ENCODE measurements around the gene PAQR9.

Gene PAQR9

GRCh38 chr3:142976621-142977398 is 13.3 kb upstream of the PAQR9 start:
- Histone ChIP-seq H3K4me3 (ENCODE audit: low read length in 2 of 2) (peak overlapping the region in 1 of 2 donors; percentile 33), H3K4me1 (ENCODE audit: control insufficient read depth in 2 of 2, insufficient read depth in 1 of 2, low read depth in 1 of 2, low read length in 2 of 2) (peaks cover 2 to 3% of the 10 kb centered on the region in 2 donors), H3K9me3 (replicated peaks in 1 of 2; ENCODE audit: control insufficient read depth in 2 of 2, insufficient read depth in 1 of 2, low read depth in 1 of 2, low read length in 2 of 2) (peaks cover 0 to 2% of the 10 kb centered on the region in 2 donors), H4K91ac (ENCODE audit: low read depth, low read length, poor library complexity) (no peak overlapping the region), H3K23ac (ENCODE audit: low read depth, low read length, poor library complexity) (no peak overlapping the region), H2BK120ac (ENCODE audit: low read depth, low read length) (no peak overlapping the region), H2BK5ac (ENCODE audit: low read length) (no peak overlapping the region), H2AK5ac (ENCODE audit: low read depth, low read length) (no peak overlapping the region), H3K27me3 (ENCODE audit: control insufficient read depth in 3 of 3, insufficient read depth in 3 of 3, low read depth in 1 of 3, low read length in 3 of 3) (peaks cover 0 to 16% (median 0%) of the 10 kb centered on the region in 3 experiments), H3K4ac (ENCODE audit: low read length) (no peak overlapping the region), H3K27ac (replicated peaks; ENCODE audit: low read length) (no peak overlapping the region), H3K36me3 (replicated peaks in 1 of 2; ENCODE audit: control insufficient read depth in 2 of 2, insufficient read depth in 2 of 2, low read length in 2 of 2) (no peaks in the 10 kb centered on the region), H3K9ac (ENCODE audit: low read depth, low read length, poor library complexity) (no peak overlapping the region), H3K4me2 (ENCODE audit: insufficient read depth, low read length, poor library complexity, severe bottlenecking) (no peak overlapping the region), H2AFZ (ENCODE audit: low read length) (peak overlapping the region; percentile 3), H3K14ac (ENCODE audit: low read length) (no peak overlapping the region), H3K18ac (ENCODE audit: low read length) (no peak overlapping the region), H2BK15ac (ENCODE audit: low read length) (no peak overlapping the region), H4K8ac (ENCODE audit: low read depth, low read length) (no peak overlapping the region), H2BK12ac (ENCODE audit: low read length) (no peak overlapping the region), H3K79me1 (ENCODE audit: low read depth, low read length) (no peaks in the 10 kb centered on the region)
- no CpG with 5 or more reads among the region's 8 CpGs for WGBS, 2 donors (ENCODE audit: extremely low coverage in 2 of 2, insufficient read length in 2 of 2, insufficient replicate concordance in 1 of 2)
- no peak for DNase-seq (ENCODE audit: low spot score)

- Histone ChIP-seq H3K4me3 (ENCODE audit: low read length in 2 of 2) (no peak overlapping the region), H2BK15ac (ENCODE audit: low read length) (no peak overlapping the region), H2BK12ac (ENCODE audit: low read length) (no peak overlapping the region), H2AFZ (ENCODE audit: low read length) (no peak overlapping the region), H3K18ac (ENCODE audit: low read length) (no peak overlapping the region), H4K91ac (ENCODE audit: low read depth, low read length, poor library complexity) (no peak overlapping the region), H3K9me3 (replicated peaks in 1 of 2; ENCODE audit: control insufficient read depth in 2 of 2, insufficient read depth in 1 of 2, low read depth in 1 of 2, low read length in 2 of 2) (peaks cover 0 to 2% of the 10 kb centered on the region in 2 donors), H3K14ac (ENCODE audit: low read length) (no peak overlapping the region), H3K4ac (ENCODE audit: low read length) (no peak overlapping the region), H3K79me1 (ENCODE audit: low read depth, low read length) (no peaks in the 10 kb centered on the region), H3K27me3 (ENCODE audit: control insufficient read depth in 3 of 3, insufficient read depth in 3 of 3, low read depth in 1 of 3, low read length in 3 of 3) (peaks cover 0 to 20% (median 0%) of the 10 kb centered on the region in 3 experiments), H2BK5ac (ENCODE audit: low read length) (no peak overlapping the region), H2BK120ac (ENCODE audit: low read depth, low read length) (no peak overlapping the region), H3K4me2 (ENCODE audit: insufficient read depth, low read length, poor library complexity, severe bottlenecking) (no peak overlapping the region), H2AK5ac (ENCODE audit: low read depth, low read length) (no peak overlapping the region), H4K8ac (ENCODE audit: low read depth, low read length) (no peak overlapping the region), H3K23ac (ENCODE audit: low read depth, low read length, poor library complexity) (no peak overlapping the region), H3K27ac (replicated peaks; ENCODE audit: low read length) (no peak overlapping the region), H3K4me1 (ENCODE audit: control insufficient read depth in 2 of 2, insufficient read depth in 1 of 2, low read depth in 1 of 2, low read length in 2 of 2) (peaks cover 3% of the 10 kb centered on the region in 2 donors), H3K9ac (ENCODE audit: low read depth, low read length, poor library complexity) (no peak overlapping the region), H3K36me3 (replicated peaks in 1 of 2; ENCODE audit: control insufficient read depth in 2 of 2, insufficient read depth in 2 of 2, low read length in 2 of 2) (no peaks in the 10 kb centered on the region)
- WGBS, 2 donors (ENCODE audit: extremely low coverage in 2 of 2, insufficient read length in 2 of 2, insufficient replicate concordance in 1 of 2) = no CpG with 5 or more reads among the region's 4 CpGs
- DNase-seq (ENCODE audit: low spot score) = no peak
These were observed 12.0 kb upstream of the PAQR9 start for GRCh38 chr3:142975316-142975995.

- no peak overlapping the region for H2BK15ac ChIP-seq (ENCODE audit: low read length)
- no peak overlapping the region for H2BK5ac ChIP-seq (ENCODE audit: low read length)
- H2AFZ ChIP-seq (ENCODE audit: low read length) = no peak overlapping the region
- no CpG with 5 or more reads among the region's 8 CpGs for WGBS, 2 donors (ENCODE audit: extremely low coverage in 2 of 2, insufficient read length in 2 of 2, insufficient replicate concordance in 1 of 2)
- no peak overlapping the region for H3K23ac ChIP-seq (ENCODE audit: low read depth, low read length, poor library complexity)
- no peak overlapping the region for H4K8ac ChIP-seq (ENCODE audit: low read depth, low read length)
- peaks cover 3 to 5% of the 10 kb centered on the region in 2 donors for H3K4me1 ChIP-seq (ENCODE audit: control insufficient read depth in 2 of 2, insufficient read depth in 1 of 2, low read depth in 1 of 2, low read length in 2 of 2)
- H3K4me2 ChIP-seq (ENCODE audit: insufficient read depth, low read length, poor library complexity, severe bottlenecking) = no peak overlapping the region
- H3K9ac ChIP-seq (ENCODE audit: low read depth, low read length, poor library complexity) = no peak overlapping the region
- peaks cover 0 to 2% of the 10 kb centered on the region in 2 donors for H3K9me3 ChIP-seq (replicated peaks in 1 of 2; ENCODE audit: control insufficient read depth in 2 of 2, insufficient read depth in 1 of 2, low read depth in 1 of 2, low read length in 2 of 2)
- no peak overlapping the region for H3K4me3 ChIP-seq (ENCODE audit: low read length in 2 of 2)
- no peak overlapping the region for H4K91ac ChIP-seq (ENCODE audit: low read depth, low read length, poor library complexity)
- no peak overlapping the region for H2AK5ac ChIP-seq (ENCODE audit: low read depth, low read length)
- H2BK120ac ChIP-seq (ENCODE audit: low read depth, low read length) = no peak overlapping the region
- no peak for DNase-seq (ENCODE audit: low spot score)
- H3K4ac ChIP-seq (ENCODE audit: low read length) = no peak overlapping the region
- H3K79me1 ChIP-seq (ENCODE audit: low read depth, low read length) = no peaks in the 10 kb centered on the region
- peaks cover 0 to 24% (median 0%) of the 10 kb centered on the region in 3 experiments for H3K27me3 ChIP-seq (ENCODE audit: control insufficient read depth in 3 of 3, insufficient read depth in 3 of 3, low read depth in 1 of 3, low read length in 3 of 3)
- no peaks in the 10 kb centered on the region for H3K36me3 ChIP-seq (replicated peaks in 1 of 2; ENCODE audit: control insufficient read depth in 2 of 2, insufficient read depth in 2 of 2, low read length in 2 of 2)
- H3K14ac ChIP-seq (ENCODE audit: low read length) = no peak overlapping the region
- H2BK12ac ChIP-seq (ENCODE audit: low read length) = no peak overlapping the region
- H3K18ac ChIP-seq (ENCODE audit: low read length) = no peak overlapping the region
- H3K27ac ChIP-seq (replicated peaks; ENCODE audit: low read length) = no peak overlapping the region
These were observed 9.9 kb upstream of the PAQR9 start for GRCh38 chr3:142973217-142974009.

Measured in neuronal stem cell (in vitro differentiated cells).